ENCODE measurements around the gene AP3S2.

The AP3S2 gene

GRCh38 chr15:89829616-89830440, 64.0 kb downstream of the AP3S2 start:
- peaks cover 8% of the 10 kb centered on the region for H3K36me3 ChIP-seq

GRCh38 chr15:89829161-89829560, 64.6 kb downstream of the AP3S2 start:
- no peak for DNase-seq
- no peaks in the 10 kb centered on the region for H3K27me3 ChIP-seq
- TF ChIP-seq CTCF (IDR thresholded peaks at IDR 0.05; ENCODE audit: low read depth, low read length) = no peak
- H3K36me3 ChIP-seq = peaks cover 3% of the 10 kb centered on the region
- H3K4me1 ChIP-seq = no peaks in the 10 kb centered on the region
- no peaks in the 10 kb centered on the region for H3K9me3 ChIP-seq
- H3K4me3 ChIP-seq (ENCODE audit: low read depth, low read length) = no peak overlapping the region

More at GRCh38 chr15:89829616-89830440, 64.0 kb downstream of the AP3S2 start:
- H3K4me1 ChIP-seq = no peaks in the 10 kb centered on the region
- TF ChIP-seq CTCF (IDR thresholded peaks at IDR 0.05; ENCODE audit: low read depth, low read length) = no peak
- H3K9me3 ChIP-seq = no peaks in the 10 kb centered on the region
- H3K4me3 ChIP-seq (ENCODE audit: low read depth, low read length) = no peak overlapping the region
- DNase-seq = no peak
- H3K27me3 ChIP-seq = no peaks in the 10 kb centered on the region

GRCh38 chr15:89828281-89829145, 65.3 kb downstream of the AP3S2 start:
- no peaks in the 10 kb centered on the region for H3K27me3 ChIP-seq
- no peaks in the 10 kb centered on the region for H3K4me1 ChIP-seq
- H3K36me3 ChIP-seq = no peaks in the 10 kb centered on the region
- DNase-seq = no peak
- H3K9me3 ChIP-seq = no peaks in the 10 kb centered on the region
- no peak for TF ChIP-seq CTCF (IDR thresholded peaks at IDR 0.05; ENCODE audit: low read depth, low read length)
- H3K4me3 ChIP-seq (ENCODE audit: low read depth, low read length) = no peak overlapping the region

GRCh38 chr15:89827829-89828228, 66.0 kb downstream of the AP3S2 start:
- Histone ChIP-seq H3K36me3 (no peaks in the 10 kb centered on the region), H3K4me1 (no peaks in the 10 kb centered on the region), H3K9me3 (no peaks in the 10 kb centered on the region), H3K27me3 (no peaks in the 10 kb centered on the region), H3K4me3 (ENCODE audit: low read depth, low read length) (no peak overlapping the region)
- no peak for DNase-seq
- TF ChIP-seq CTCF (IDR thresholded peaks at IDR 0.05; ENCODE audit: low read depth, low read length) = no peak

- H3K36me3 ChIP-seq = no peaks in the 10 kb centered on the region
- DNase-seq = no peak
- no peak overlapping the region for H3K4me3 ChIP-seq (ENCODE audit: low read depth, low read length)
- H3K4me1 ChIP-seq = no peaks in the 10 kb centered on the region
- no peak for TF ChIP-seq CTCF (IDR thresholded peaks at IDR 0.05; ENCODE audit: low read depth, low read length)
- H3K9me3 ChIP-seq = no peaks in the 10 kb centered on the region
- H3K27me3 ChIP-seq = no peaks in the 10 kb centered on the region; the same call in 1 of the 2 replicates
Observed at GRCh38 chr15:89826671-89827655, 66.8 kb downstream of the AP3S2 start.

All from BE2C (cell line).